Measurements from ENCODE around the gene CHRFAM7A.
"Not testable (repeated sequence)": the region's sequence is repeated elsewhere in the genome, so short reads cannot be mapped to it uniquely, and the experiment has no call there.

- TF ChIP-seq POLR2A, CTCF (IDR thresholded peaks at IDR 0.05): not testable (repeated sequence)
Observed at GRCh38 chr15:30368271-30368670, 25.1 kb downstream of the CHRFAM7A start.
